Endothelial cell of umbilical vein (primary cell): Measurements from ENCODE around the gene WDR7. TPM values are rescaled to one million over a fixed set of nuclear protein-coding genes. Genes with fewer than 3 reads are reported as not detected.

Experiments
- BruUV-seq: library from RNA; stranded (reverse); fragments of 400-500 nt; replicated peaks from 2 replicates; lab custom pipeline; 2021; lab: Mats Ljungman, UMichigan
- CTCF ChIA-PET: fragments of 300-600, 350-600 bp; sonication (Branson Sonifier 250); formaldehyde crosslinking; loops from one replicate; lab custom pipeline; 2021; ENCODE audit warnings: antibody characterized with exemption, inconsistent platforms; lab: Charles Lee
- POLR2A ChIA-PET: fragments of 300-600, 350-600 bp; sonication (Branson Sonifier 250); formaldehyde crosslinking; loops from one replicate; lab custom pipeline; 2021; ENCODE audit warnings: antibody characterized with exemption, inconsistent platforms; lab: Charles Lee
- DNase-seq: peaks from one replicate; pipeline ENCODE4 v3.0.0-alpha.2; 2011; ENCODE audit warnings: low read depth, low spot score
- FAIRE-seq: peaks from 2 replicates; lab custom pipeline; 2011; peaks lifted over from hg19 to GRCh38; lab: Jason Lieb, UNC
- H2AFZ ChIP-seq: 2 replicates; pipeline ENCODE4 v1.6.0; 2012; ENCODE audit warnings: low read depth, low read length, control low read depth, inconsistent platforms
- H3K27ac ChIP-seq: 2 replicates; pipeline ENCODE4 v1.5.1; 2011; ENCODE audit warnings: low read depth, mild to moderate bottlenecking, control low read depth, low read length, moderate library complexity; ENCODE audit not compliant: insufficient read depth
- H3K27me3 ChIP-seq, 2 experiments: 2 replicates each; pipeline versions ENCODE4 v1.6.0 to v1.6.1; 2011; ENCODE audit warnings: low read length in 2 of 2, mixed read lengths in 1 of 2; ENCODE audit not compliant: control insufficient read depth in 2 of 2, insufficient read depth in 2 of 2
- H3K36me3 ChIP-seq, 2 experiments: 2 replicates in 1 of 2; 3 replicates in 1 of 2; pipeline ENCODE4 v1.5.1; 2011; ENCODE audit warnings: low read length in 2 of 2, mild to moderate bottlenecking in 1 of 2, moderate library complexity in 1 of 2; ENCODE audit not compliant: control insufficient read depth in 2 of 2, insufficient read depth in 2 of 2; ENCODE audit errors: extremely low read depth in 1 of 2
- H3K4me1 ChIP-seq: 3 replicates; pipeline ENCODE4 v1.5.1; 2011; ENCODE audit warnings: mild to moderate bottlenecking, low read length; ENCODE audit not compliant: control insufficient read depth, insufficient read depth; ENCODE audit errors: extremely low read depth
- H3K4me2 ChIP-seq: 2 replicates; pipeline ENCODE4 v1.6.1; 2011; ENCODE audit warnings: low read length, control low read depth, mixed read lengths; ENCODE audit not compliant: insufficient read depth
- H3K4me3 ChIP-seq, 3 experiments: fragments of 200-600 bp in 1 of 3; sonication (generic), shearing (Covaris generic) in 1 of 3; replicated peaks in 1 of 3; 2 replicates each; pipeline ENCODE4 v1.5.1; 2011 to 2016; ENCODE audit warnings: control low read depth in 3 of 3, low read length in 3 of 3, mild to moderate bottlenecking in 2 of 3, inconsistent platforms in 1 of 3, low read depth in 1 of 3, moderate library complexity in 1 of 3; ENCODE audit not compliant: insufficient read depth in 1 of 3
- H3K79me2 ChIP-seq: 2 replicates; pipeline ENCODE4 v1.6.0; 2012; ENCODE audit warnings: low read length, inconsistent platforms; ENCODE audit not compliant: control insufficient read depth, insufficient read depth
- H3K9ac ChIP-seq: replicated peaks from 2 replicates; pipeline ENCODE3; 2011; ENCODE audit warnings: low read length, control low read depth; ENCODE audit not compliant: insufficient read depth; ENCODE audit errors: extremely low read depth
- H3K9me1 ChIP-seq: replicated peaks from 3 replicates; pipeline ENCODE4 v1.6.0; 2011; ENCODE audit warnings: mild to moderate bottlenecking, low read length; ENCODE audit not compliant: control insufficient read depth, insufficient read depth; ENCODE audit errors: extremely low read depth
- H3K9me3 ChIP-seq: replicated peaks from 2 replicates; pipeline ENCODE4 v1.5.1; 2012; ENCODE audit warnings: low read length, inconsistent platforms; ENCODE audit not compliant: control insufficient read depth, insufficient read depth
- H4K20me1 ChIP-seq: replicated peaks from 2 replicates; pipeline ENCODE3; 2011; ENCODE audit warnings: mild to moderate bottlenecking, low read length; ENCODE audit not compliant: control insufficient read depth, insufficient read depth; ENCODE audit errors: extremely low read depth
- CTCF ChIP-seq, 2 donors: IDR thresholded peaks; 1 replicate in 1 of 2; 2 replicates in 1 of 2; pipeline ENCODE4 v1.5.1; 2011; ENCODE audit warnings: low read length in 2 of 2, mild to moderate bottlenecking in 2 of 2, moderate library complexity in 2 of 2, control low read depth in 1 of 2, inconsistent platforms in 1 of 2, low read depth in 1 of 2; ENCODE audit not compliant: insufficient read depth in 1 of 2; ENCODE audit errors: extremely low read depth in 1 of 2
- EZH2 ChIP-seq: IDR thresholded peaks from 2 replicates; pipeline ENCODE4 v1.6.1; 2012; ENCODE audit warnings: borderline replicate concordance, low read depth, mild to moderate bottlenecking, moderate library complexity, low read length, inconsistent platforms; ENCODE audit not compliant: severe bottlenecking
- FOS ChIP-seq: IDR thresholded peaks from 2 replicates; pipeline ENCODE4 v1.6.1; 2011; ENCODE audit warnings: mild to moderate bottlenecking, low read length, moderate library complexity, borderline replicate concordance; ENCODE audit not compliant: insufficient read depth
- GATA2 ChIP-seq: IDR thresholded peaks from 2 replicates; pipeline ENCODE4 v1.7.0; 2011; ENCODE audit warnings: low read depth, mild to moderate bottlenecking, moderate library complexity, mixed read lengths, low read length; ENCODE audit not compliant: insufficient read length, insufficient read depth
- JUN ChIP-seq: IDR thresholded peaks from 2 replicates; pipeline ENCODE4 v1.6.1; 2011; ENCODE audit warnings: borderline replicate concordance, low read depth; ENCODE audit not compliant: insufficient read length, insufficient read depth
- MAX ChIP-seq: IDR thresholded peaks from 2 replicates; pipeline ENCODE4 v1.6.1; 2011; ENCODE audit not compliant: insufficient read depth, insufficient read length
- MYC ChIP-seq: IDR thresholded peaks from one replicate; pipeline ENCODE4 v1.6.1; 2011; ENCODE audit warnings: mild to moderate bottlenecking, low read depth, low read length
- POLR2A ChIP-seq: IDR thresholded peaks from 2 replicates; pipeline ENCODE4 v1.6.1; 2012; ENCODE audit warnings: low read depth, mild to moderate bottlenecking, control low read depth, low read length
- POLR2AphosphoS5 ChIP-seq: IDR thresholded peaks from 2 replicates; pipeline ENCODE4 v1.6.1; 2012; ENCODE audit warnings: low read depth, mild to moderate bottlenecking, control low read depth, low read length, moderate library complexity; ENCODE audit not compliant: insufficient read depth
- dilution Hi-C: fragments of 300-500 bp; cut with MboI; formaldehyde crosslinking; loops from one replicate; pipeline ENCODE4 v1.15.0; 2019; ENCODE audit warnings: low sequenced_read_pairs; ENCODE audit not compliant: extremely low pct_ligation_motif_present
- intact Hi-C: fragments of 100-400 bp; cut with micrococcal nuclease; formaldehyde crosslinking; loops from one replicate; pipeline ENCODE4 v1.10.0; 2022
- polyA plus RNA-seq, 4 experiments: library from polyadenylated mRNA; depleted of rRNA in 3 of 4; stranded (reverse) in 3 of 4; unstranded in 1 of 4; fragments of >200 nt; gene quantifications; 2 replicates each; pipeline versions ENCODE4 v1.2.1 to v1.2.3, GENCODE V29; 2011 to 2012; ENCODE audit warnings: missing spikeins in 1 of 4
- total RNA-seq: library from RNA; stranded (reverse); gene quantifications from 2 replicates; pipeline ENCODE4 v1.2.3, GENCODE V29; 2021

WDR7 gene
- total and polyA plus RNA-seq, 2 donors (not counting 3 experiments of a cell fraction or from before 2014, with no cell fraction given), result 5.9 to 19.0 TPM

GRCh38 chr18:56738184-56738583, 87.0 kb downstream of the WDR7 start:
- CTCF ChIA-PET, result interaction anchor here (1.2 kb wide), 1 partner anchor 17 kb away, joined by 3 read pairs; no protein-coding TSS in a partner anchor
- FAIRE-seq (no peak), DNase-seq (no peak)
- H3K9me1 ChIP-seq, result no peaks in the 10 kb centered on the region
- intact Hi-C loops, result no loop called here
- H3K9ac ChIP-seq, result no peak overlapping the region
- H2AFZ ChIP-seq, result no peak overlapping the region
- H3K4me3 ChIP-seq, result no peak overlapping the region
- dilution Hi-C loops, result no loop called here
- no peak overlapping the region for H3K4me2 ChIP-seq
- H4K20me1 ChIP-seq, result no peaks in the 10 kb centered on the region
- TF ChIP-seq POLR2A, result no peak
- no peak for TF ChIP-seq EZH2
- TF ChIP-seq FOS, result no peak
- no peak for TF ChIP-seq JUN
- no peak for TF ChIP-seq POLR2AphosphoS5
- TF ChIP-seq MAX, result no peak
- no peak for TF ChIP-seq MYC
- no peak for TF ChIP-seq CTCF (IDR thresholded peaks at IDR 0.05; ENCODE audit: extremely low read depth in 1 of 2, insufficient read depth in 1 of 2, low read depth in 1 of 2, low read length in 2 of 2)
- no peak for TF ChIP-seq GATA2
- H3K27ac ChIP-seq, result no peak overlapping the region
- no TSS peak for BruUV-seq
- H3K4me1 ChIP-seq, result no peaks in the 10 kb centered on the region
- H3K27me3 ChIP-seq, result no peaks in the 10 kb centered on the region
- POLR2A ChIA-PET, result no interaction called here
- no peaks in the 10 kb centered on the region for H3K79me2 ChIP-seq
- no peaks in the 10 kb centered on the region for H3K9me3 ChIP-seq
- no peaks in the 10 kb centered on the region for H3K36me3 ChIP-seq
